T-helper 9 cell (primary cell): Measurements from ENCODE around the gene SRSF2.
"Not testable (repeated sequence)": the region's sequence is repeated elsewhere in the genome, so short reads cannot be mapped to it uniquely, and the experiment has no call there.

Experiments
- DNase-seq: peaks from one replicate; pipeline ENCODE4 v3.0.0-alpha.2; 2020

The SRSF2 gene

GRCh38 chr17:76720211-76720610 lies 16.9 kb downstream of the SRSF2 start:
- no peak for DNase-seq

DNA sequence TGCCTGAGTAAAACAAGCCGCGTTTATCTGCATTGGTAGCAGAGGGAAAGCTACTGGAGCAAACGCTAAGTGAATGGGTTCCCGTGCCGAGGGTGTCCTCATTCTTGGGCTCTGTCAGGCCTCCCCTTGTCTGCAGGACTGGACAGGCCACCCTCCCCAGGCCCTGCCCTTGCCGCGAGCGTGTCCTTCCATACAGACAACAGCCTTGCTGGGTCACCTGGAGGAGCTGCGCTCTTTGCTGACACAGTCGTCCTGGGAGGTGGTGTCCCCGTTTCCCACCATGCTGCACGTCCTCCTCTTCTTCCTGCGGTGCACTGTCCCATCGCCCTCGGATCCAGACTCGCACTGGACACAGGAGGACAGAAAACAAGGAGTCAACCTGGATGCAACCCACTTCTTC lies 18.6 kb downstream of the SRSF2 start:
- no peak for DNase-seq

- no peak for DNase-seq
Observed at GRCh38 chr17:76716839-76717215, 20.3 kb downstream of the SRSF2 start.

- peak; percentile 37 for DNase-seq
Observed at GRCh38 chr17:76716146-76716838, 20.8 kb downstream of the SRSF2 start.

DNA sequence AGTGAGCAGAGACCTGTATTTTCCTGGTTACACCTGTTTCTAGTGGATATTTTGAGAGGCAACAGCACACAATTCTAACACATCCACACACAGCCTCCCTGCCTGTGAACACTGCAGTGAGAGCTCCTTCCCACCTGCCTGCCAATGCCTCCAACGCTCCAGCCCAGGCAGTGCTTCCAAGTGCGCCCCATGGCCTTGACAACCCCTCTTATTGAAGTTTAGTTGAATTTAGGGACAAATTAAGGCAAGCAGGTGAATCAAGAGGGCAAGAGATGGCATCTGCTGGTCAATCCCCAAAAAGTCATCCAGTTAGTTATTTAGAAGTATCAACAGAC lies 21.7 kb downstream of the SRSF2 start:
- DNase-seq: no peak

DNA sequence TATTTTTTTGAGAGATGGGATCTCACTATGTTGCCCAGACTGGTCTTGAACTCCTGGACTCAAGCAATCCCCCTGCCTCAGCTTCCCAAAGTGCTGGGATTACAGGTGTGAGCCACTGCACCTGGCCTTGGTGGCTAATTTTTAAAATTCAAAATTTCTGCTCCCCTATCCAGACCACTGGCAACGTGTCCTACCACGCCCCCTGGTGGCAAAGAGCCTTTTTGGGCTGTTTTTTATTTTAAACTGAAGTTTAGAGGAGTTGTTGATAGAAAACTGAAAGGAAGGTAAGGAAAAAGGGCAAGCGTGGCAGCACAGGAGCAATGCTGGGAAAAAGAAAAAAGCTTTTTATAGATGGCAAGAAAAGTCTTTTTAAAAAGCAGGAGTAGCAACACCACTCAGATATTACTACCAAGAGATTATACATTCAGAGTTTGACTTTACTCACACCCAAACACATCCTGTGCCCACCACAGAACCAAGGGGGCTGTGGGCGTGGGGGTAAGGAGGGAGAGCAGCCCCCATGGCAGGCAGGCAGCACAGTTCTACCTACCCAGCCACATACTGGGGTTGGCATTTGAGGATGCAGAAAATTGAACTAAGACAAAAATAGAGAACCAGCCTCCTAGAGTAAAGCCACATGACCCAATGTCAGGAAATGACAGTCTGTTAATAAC lies 22.2 kb downstream of the SRSF2 start:
- peak; percentile 83 for DNase-seq

DNA sequence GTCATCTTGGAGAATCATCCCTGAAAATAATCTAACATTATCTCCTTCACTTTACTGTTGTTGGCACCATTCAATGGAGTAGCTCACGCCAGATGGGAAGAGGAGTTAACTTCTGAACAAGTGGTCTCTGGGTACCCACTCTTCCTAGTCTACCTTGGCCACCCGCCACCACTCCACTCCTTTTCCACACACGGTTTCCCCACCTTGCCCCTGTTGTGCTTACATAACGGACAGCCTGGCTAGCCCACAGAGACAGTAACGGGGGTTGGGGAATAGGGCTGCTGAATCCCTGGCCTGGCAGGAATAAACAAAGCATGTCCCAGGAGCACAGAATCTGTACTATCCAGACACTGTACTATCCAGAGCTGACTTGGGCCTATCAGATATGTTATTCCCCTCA lies 22.8 kb downstream of the SRSF2 start:
- DNase-seq: no peak

GRCh38 chr17:76713765-76714164 lies 23.4 kb downstream of the SRSF2 start:
- DNase-seq: no peak

GRCh38 chr17:76712321-76712720 lies 24.8 kb downstream of the SRSF2 start:
- not testable (repeated sequence) for DNase-seq

- DNase-seq: peak; percentile 66
Observed at GRCh38 chr17:76710863-76711611, 26.1 kb downstream of the SRSF2 start, which contains the start of gene MXRA7. Gene MXRA7 (minus strand): TSS chr17:76710965. CDS start chr17:76710946, 19 bp downstream.

DNA sequence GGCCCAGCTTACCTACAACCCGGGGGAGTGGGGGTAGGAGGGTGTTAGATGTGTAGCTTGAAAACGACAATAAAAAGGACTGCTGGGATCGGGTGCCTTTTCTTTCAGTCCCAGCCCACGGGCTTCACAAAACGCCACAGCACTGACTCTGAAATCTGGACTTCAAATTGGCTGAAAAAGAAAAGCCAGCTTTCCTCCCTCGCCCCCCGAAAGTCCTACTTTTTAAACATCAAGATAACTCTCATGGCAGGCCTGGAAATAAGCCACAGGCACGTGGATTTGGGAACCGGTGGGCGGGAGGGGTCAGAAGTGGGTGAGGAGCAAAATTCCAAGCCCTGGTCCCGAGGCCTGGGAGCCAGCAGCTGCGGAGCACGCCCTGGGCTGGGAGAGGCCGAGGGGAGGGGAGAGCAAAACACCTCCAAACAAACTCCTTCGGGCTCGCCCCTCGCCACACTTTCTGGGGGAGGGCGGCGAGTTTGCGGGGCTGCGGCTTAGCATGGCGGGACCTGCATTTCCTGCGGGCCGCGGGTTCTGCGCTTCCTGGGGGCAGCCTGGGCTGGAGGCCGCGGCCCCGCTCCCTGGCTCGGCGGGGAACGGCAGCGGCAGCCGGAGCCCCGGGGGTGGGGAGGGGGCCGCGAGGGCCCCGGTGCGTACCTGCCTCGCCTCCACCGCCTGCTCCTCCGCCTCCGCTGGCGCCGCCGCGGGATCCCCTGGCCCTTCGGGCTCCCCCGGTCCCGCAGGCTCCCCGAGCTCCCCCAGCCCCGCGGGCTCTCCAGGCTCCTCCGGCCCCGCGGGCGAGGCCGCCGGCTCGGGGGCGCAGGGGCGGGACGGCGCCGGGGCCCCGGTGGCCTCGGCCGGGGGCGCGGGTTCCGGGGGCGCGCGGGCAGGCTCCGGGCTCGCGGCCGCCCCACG lies 26.9 kb downstream of the SRSF2 start:
- DNase-seq: not testable (repeated sequence)

DNA sequence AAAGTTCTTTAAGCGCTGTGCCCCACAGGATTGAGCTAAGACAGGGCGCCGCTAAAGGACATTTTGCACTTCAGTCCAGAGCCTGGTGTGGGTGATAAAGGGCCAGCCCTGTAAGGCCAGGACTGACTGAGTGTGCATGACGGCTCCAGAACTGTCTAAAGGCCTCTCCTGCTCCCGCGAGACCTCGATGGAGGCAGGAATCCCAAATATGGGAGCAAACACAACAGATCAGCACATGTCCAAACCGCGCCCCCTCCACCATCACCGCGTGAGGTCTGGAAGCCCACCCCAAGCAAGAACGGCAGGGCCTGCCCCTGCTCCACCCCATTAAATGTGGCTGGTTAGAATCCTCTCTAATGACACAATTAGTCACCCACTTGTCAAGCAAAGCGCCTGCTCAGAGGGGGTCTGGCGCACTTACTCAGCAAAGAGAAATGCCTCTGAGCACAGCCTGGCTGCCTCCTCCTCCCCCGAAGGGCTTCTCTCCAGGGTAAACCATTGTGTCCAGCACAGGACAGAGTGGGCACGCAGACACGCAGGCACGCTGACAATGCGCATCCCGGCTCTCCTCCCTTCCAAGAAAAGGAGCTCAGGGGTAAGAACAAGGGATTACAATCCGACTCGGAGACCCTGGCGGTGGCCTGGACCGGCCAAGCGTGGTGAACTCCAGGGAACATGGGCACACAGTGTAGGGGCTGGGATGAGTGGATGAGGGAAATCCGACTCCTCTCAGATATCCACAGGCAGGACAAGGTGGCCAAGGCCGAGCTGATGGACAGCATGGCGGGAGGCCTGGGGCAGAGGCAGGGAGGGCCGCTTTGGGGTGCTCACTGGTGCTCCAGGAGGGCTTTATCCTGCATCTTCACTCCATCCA lies 27.8 kb downstream of the SRSF2 start:
- DNase-seq: no peak

DNA sequence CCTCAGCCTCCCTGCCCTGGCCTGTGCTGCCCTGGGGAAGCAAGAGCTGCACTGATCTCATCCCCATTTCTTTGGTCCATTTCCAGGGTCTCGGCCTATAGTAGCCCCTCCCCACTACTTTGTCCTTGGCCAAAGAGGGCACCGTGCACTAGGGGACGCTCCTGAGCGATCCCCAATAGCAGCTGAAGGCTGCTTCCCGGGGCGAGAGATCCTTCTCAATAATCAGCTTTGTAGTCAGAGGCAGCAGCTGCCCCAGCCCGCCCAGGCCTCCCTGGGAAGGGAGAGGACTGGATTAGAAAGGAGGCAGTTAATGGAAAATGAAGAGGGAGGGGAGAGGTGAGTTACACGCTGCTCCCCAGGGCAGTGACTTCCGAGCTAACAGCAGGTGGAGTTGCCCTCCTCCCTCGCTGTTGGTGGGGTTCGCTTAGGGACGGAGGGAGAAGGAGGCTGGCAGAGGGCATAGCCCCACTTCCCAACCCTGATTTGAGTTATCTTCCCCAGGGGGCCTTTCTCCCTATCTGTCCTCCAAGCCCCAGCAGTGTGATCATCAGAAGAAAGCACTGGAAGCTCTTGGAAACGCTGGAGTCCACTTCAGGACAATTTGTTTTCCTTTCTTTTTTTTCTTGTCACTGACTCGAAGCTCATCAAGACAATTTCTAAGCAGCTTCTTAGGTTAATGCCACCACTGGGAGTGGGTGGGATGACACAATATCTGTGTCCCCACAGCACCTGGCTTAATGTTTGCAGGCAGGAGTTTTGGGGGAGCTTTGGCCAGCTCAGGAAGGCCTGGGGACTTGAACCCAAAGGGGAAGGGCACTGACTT lies 28.9 kb downstream of the SRSF2 start:
- DNase-seq: no peak

- DNase-seq: no peak
Observed at GRCh38 chr17:76706817-76707216, 30.3 kb downstream of the SRSF2 start.

GRCh38 chr17:76704805-76705204 lies 32.3 kb downstream of the SRSF2 start:
- DNase-seq: no peak

DNA sequence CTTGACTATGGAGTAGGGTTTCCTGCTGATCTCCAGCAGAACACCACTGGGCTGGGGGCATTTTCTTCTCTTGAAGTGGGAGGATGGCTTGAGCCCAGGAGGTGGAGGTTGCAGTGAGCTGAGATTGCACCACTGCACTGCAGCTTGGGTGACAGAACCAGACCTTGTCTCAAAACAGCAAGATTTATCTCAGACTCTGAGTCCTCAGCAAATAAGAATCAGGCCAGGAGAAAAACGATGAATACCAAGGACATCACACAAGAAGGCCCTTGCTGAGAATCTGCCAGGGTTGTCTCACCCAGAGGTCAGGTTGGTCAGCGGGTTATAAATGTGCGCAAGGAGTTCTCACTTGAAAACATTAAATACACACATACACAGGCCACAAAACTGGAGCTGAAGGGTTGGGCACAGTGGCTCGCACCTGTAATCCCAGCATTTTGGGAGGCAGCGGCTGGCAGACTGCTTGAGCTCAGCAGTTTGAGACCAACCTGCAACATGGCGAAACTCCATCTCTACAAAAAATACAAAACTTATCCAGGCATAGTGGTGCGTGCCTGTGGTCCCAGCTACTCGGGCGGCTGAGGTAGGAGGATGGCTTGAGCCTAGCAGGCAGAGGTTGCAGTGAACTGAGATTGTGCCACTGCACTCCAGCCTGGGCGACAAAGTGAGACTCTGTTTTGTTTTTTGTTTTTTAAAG lies 34.0 kb downstream of the SRSF2 start:
- no peak for DNase-seq

GRCh38 chr17:76702076-76702475 lies 35.1 kb downstream of the SRSF2 start:
- DNase-seq: no peak

GRCh38 chr17:76701471-76701967 lies 35.6 kb downstream of the SRSF2 start:
- no peak for DNase-seq

DNA sequence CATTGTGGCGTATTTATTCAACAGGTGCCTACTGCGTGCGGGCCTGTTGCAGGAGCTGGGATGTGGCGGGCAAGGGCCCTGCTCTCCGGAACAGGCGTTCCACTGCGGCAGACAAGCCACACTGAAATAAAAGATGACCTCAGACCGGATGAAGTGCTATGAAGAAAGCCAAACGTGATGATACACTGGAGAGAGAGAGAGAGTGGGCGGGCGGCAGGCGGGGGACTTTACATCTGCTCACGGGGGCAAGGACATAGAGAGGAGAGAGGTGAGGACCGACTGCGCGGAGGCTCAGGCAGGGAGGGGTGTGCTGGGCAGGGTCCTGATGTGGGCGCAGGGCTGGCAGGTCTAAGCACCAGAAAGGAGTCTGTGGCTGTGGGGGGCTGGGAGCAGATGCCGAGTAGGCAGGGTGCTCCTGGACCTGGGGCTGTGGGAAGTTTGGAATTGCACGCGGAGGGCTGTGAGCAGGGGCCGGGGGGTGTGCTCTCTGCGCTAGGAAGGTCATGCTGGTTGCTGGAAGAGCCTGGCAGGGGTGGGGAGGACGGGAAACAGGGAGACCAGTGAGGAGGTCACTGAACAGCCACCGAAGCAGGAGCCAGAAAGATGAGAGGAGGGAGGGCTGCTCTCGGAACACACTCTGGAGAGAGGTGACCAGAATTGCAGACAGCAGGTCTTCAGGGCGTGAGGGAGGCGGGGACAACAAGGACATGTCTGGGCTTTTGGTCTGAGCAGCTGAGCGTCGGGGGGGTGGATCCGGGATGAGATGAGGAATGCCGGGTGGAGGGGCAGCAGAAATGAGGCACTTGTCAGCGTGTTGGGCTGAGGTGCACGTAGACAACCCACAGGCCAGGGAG lies 36.3 kb downstream of the SRSF2 start:
- DNase-seq: no peak
